ENCODE measurements around the gene STIL.
"Not testable (repeated sequence)": the region's sequence is repeated elsewhere in the genome, so short reads cannot be mapped to it uniquely, and the experiment has no call there.

STIL gene

DNA sequence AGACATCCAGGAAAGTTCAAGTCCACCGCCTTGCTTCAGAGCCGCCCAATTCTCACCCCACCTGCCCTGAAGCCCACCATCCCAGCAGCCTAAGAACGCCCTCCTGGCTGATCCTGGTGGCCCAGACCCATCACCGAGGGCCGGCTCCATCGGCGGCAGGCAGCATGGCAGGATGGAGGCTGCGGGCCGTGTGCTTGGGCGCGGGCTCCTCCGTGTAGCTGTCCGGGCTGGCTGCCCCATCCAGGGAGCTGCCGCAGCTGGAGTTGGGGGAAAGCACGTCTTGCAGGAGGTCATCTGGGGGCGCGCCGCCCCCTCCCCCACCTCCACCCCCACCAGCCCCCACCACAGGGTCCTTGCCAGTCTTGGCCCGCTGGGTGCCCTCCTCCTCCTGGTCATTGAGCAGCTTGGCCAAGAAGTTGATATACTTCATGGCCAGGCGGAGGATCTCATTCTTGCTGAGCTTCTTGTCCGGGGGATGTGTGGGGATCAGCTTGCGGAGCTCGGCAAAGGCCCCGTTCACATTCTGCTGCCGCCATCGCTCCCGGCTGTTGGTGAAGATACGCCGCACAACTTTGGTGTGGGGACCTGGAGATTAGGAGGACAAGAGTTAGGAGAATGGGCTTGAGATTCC is 94.2 kb downstream of the STIL start:
- no peak for DNase-seq (ENCODE audit: low spot score)

DNA sequence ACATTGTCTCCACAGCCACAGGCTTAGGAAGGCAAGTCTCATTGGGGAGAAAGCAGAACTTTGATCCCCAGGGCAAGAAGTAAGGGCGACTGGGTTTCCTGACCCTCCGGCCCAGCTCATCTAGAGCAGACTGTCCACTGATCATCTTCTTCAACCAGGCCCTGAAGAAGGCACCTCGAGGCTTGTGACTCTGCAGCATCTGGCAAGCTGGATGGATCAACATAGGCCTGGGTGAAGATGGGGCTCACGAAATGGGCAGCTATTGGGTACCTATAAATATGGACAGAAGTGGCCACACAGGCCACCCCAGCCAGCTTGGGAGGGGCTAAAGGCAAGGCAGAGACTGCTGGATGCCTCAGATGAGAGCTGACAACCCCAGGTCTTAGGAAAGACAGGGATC is 94.9 kb downstream of the STIL start:
- no peak for DNase-seq (ENCODE audit: low spot score)

DNA sequence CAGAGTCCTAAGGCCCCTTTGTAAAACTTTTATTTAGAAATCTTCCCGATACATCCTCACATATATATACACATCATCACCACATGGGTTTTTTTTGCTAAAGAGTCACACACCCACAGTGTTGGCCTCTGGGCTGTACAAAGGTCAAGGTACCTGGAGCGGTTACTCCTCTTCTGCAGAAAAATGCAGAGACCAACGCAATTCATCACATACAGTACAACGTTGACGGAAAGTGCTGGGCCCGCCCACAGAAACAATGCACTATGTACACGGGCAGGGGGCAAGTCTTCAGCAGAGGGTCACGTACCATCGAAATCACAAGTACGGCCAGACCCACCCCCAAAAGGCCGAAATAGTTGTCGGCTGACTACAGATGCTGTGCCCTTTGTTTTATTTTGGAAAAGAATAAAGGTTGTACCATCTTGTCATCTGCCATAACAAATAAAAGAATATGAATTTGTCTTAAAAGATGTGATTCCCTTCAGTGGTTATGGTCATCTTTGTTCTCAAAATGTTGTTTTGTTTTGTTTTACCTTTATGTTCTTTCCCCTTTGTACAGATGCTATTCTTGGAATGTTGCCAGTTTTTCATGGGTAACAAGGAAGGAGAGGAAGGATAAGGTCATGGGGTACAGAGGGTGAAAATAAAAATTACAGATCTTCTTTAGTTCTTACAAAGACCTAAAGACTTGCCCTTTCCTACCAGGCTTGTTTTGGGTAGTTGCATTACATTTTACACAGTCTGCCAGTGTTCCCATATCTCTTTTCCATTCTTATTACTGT is 97.5 kb downstream of the STIL start:
- peak; percentile 53 for DNase-seq (ENCODE audit: low spot score)

DNA sequence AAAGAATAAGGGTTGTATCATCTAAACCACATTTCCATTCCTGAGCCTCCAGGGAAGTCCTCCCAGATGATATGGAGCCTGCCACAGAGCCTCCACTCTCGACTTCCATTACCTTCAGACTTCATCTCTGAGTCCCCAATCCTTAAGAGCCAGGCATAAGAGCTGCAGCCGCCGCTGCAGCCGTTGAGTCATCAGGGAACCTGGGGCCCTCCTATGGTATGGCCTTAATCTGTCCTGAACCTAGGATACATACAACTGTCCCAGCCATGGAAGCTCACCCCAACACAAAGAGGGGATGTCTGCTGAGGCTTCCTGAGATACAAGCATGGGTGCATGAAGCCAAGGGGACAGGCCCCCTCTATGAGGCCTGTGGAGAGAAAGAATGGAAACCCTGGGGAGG is 98.2 kb downstream of the STIL start:
- DNase-seq (ENCODE audit: low spot score): peak; percentile 48

DNA sequence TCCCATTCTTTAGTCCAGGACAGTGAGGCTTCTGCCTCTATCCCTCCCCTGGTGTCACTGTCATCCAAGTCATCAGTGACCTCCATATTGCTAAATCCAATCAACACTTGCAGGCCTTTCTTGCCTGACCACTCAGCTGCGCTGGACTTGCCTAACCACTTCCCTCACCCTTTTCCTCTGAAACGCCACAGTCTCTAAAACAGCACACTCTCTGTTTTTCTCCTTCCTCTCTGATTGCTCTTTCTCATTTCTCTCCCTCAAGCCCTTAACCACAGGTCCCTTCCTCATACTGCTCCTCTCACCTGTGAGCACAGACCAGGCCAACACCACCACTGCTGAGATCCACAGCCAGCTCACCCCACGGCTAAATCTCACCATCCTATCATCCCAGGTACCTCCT is 99.4 kb downstream of the STIL start:
- DNase-seq (ENCODE audit: low spot score): peak; percentile 51

DNA sequence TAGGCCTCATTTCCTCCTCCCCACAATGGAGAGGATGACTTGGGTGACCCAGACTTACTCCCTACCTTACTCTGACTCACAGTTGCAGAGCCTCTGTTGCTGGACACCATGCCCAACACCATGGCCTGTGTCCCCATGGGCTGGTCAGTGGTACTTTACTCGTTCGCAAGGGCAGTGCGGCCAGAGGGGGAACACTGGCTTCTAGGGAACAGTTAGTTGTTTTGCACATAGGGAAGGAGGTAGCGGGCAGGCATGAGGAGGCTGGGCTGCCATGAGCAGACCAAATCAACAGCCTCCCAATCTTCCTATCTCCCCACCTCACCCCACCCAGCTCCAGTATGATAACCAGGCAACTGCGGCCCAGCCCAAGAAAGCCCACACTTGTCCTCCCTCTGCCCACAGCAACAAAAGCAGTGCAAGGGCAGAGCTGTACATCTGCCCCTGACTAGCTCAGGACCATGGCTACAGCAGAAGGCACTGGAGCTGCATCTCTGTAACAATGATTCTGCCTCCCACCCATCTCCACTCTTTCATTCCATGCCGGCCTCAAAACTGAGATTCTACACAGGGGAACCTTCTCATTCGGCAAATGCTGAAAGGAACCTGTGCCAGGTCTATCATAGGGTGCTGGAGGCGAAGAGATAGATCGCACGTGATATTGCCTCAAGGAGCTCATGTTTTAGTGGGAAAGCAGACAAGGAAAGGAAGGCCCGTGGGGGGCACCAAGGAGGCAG is 100.5 kb downstream of the STIL start:
- DNase-seq (ENCODE audit: low spot score): peak; percentile 74

DNA sequence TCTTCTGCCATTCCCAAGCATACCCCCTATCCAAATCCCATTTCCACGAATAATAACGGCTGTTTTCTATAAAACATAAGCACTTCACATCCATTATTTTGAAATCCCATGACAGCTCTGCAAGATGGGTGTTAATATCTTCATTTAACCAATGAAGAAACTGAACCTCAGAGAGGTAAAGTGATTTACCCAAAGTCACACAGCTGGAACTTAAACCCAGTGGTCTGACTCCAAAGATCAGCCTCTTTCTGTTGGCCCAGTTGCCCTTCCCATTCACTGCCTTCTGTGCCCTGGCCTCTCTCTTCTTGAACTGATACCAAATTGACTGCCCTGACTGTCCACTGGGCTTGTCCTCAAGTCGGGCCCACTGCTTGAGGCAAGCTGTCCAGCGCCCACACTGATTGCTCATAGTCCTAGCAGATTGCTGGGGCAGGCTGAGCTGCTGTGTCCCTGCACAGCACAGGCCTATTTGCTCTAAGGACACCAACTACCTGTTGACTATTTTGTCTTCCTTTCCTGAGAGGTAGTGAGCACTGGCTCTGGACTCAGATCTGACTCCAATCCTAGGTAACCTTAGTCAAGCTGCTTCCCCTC is 101.2 kb downstream of the STIL start:
- no peak for DNase-seq (ENCODE audit: low spot score)

DNA sequence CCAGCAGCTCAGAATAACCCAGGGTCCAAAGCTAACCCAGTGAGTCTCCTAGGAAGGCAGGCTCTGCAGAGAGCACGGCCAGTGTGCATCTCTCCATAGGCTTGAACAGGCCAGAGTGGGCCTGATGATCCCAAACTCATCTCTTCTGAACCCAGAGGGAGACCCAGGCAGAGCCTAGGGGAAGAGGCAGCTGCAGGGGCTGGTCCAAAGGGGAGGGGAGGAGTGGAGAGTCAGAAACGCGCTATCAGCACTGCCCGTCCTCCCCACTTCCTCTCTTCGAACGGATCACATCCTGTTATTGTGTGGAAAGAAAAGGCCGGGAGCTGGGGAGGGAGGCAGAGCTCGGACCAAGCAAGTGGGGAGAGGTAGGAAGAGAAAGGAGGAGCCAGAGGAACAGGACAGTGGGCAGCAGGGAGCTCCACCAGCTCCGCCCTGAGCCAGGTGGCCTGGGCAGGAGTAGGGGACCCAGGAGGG is 102.1 kb downstream of the STIL start:
- DNase-seq (ENCODE audit: low spot score): no peak

DNA sequence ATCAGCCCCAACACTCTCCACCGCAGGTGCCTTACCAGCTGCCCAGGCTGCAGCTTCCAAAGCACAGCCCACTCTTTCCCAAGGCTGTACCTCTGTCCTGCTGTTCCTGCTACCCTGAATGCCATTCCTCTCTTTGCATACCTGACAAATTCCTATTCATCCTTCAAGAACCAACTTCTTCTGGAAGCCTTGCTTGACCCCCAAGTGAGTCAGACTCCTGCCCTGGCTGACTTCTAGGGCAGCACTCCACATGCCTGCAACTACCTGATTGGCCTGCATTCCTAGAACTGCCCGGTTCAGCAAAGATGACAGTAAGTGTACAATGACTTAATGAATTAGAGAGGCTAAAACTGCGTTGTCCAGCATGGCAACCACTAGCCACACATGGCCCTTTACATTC is 103.3 kb downstream of the STIL start:
- no peak for DNase-seq (ENCODE audit: low spot score)

DNA sequence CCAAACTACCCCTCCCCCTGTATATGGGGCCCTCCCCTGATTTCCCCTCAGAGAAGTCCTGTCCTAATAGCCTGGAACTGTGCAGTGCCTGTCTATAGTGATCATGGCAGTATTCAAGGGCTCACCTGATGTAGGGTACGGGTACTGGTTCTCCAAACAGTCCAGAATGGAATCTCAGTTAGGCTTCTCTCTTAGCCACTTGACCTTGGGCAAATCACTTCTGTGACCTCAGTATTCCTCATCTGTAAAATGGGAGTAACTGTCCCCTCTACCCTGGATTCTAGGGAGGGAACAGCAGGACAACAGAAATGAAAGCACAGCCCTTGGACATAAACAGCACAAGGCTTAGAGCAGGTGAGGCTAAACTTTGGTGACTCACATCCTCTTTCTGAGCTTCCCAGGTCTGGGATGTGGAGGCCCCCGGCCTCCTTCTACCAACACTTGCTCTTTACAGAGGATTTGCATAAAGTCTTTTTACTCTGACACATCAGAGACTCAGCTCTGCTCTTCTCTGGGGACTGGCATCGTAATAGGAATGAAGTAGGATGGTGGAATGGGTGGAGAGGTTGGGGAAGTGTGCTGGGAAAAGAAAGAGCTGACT is 104.1 kb downstream of the STIL start:
- DNase-seq (ENCODE audit: low spot score): no peak

DNA sequence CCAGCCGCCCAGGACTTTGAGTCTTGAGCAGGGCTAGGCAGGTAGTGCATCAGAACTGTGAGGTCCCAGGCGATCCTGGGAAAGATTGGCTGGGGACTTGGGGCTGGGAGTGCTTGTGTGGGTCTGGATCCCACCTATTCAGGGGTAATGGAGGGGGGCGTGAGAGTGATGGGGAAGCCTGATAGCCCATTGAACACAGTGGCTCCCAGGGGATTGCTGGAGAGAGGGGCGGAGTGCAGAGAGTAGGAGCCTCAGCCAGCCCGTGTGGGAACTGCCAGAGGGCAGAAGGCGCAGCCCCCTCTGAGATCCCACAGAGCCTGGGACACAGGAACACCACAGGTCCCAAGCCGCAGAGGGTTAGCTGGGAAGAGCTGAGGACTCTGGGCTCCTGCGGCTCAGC is 104.9 kb downstream of the STIL start:
- no peak for DNase-seq (ENCODE audit: low spot score)

DNA sequence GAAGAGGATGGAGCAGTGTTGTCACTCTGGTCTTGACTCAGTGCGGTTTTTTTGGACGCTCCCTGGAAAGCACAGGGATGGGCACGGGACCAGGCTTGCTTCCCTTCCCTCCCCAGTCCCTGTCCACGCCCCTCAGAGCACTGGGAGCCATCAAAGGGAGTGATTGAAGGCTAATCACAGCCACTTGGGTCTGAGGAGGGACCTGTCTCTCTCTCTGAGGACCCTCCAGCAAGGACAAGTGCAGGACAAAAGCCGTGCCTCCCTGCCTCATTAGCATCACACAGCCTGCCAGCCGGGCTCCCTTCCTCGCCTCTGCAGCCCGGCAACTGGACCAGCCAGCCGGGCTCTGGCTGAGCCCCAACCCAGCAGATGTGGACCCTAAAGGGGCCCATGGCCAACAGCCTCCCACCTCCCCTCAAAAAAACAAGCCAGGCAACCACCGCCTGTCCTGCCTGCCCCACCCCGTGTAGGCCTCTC is 105.5 kb downstream of the STIL start:
- DNase-seq (ENCODE audit: low spot score): no peak

DNA sequence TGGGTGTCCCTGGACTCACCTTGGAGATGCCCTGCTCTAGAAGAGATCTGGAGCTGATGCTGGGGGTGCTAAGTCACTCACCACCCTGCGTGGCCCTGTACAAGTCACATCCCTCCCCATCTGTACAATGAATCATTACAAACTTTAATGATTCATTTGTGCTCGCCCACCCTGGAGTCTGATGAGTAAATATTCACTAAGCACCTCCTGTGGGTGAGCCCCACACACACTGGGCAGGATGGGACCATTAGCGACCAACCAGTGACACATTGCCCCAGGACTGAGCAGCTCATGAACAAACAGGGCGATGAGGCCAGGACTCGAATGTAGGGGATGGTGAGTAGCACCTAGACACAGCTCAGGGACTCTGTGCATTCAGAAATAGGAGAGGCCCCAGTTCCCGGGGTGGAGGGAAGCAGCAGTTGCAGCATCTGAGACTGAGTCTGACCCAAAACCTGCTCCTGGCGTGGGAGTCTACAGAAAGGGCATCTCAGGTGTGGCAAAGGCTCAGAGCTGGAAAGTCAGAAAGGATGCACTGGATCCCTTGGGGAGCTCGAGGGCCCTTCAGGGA is 106.1 kb downstream of the STIL start:
- DNase-seq (ENCODE audit: low spot score): peak; percentile 34

DNA sequence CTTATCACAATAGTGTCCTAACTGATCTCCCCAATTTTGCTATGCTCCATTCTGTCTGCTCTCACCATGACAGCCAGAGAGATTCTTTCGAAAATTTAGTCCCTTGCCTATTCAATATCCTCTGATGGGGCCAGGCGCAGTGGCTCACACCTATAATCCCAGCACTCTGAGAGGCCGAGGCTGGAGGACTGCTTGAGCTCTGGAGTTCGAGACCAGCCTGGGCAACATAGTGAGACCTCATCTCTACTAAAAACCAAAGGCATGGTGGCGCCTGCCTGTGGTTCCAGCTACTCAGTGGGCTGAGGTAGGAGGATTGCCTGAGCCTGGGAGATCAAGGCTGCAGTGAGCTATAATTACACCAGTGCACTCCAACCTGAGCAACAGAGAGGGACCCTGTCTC is 108.0 kb downstream of the STIL start:
- no peak for DNase-seq (ENCODE audit: low spot score)

DNA sequence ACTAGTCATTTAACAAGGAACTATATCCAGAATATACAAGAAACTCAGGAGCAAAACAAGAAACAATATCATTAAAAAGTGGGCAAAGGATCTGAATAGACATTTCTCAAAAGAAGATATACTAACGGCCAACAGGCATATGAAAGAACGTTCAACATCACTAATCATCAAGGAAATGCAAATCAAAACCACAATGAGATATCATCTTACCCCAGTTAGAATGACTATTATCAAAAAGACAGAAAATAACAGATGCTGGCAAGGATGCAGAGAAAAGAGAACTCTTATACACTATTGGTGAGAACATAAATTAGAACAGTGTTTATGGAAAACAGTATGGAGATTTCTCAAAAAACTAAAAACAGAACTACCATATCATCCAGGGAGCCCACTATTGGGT is 110.4 kb downstream of the STIL start:
- not testable (repeated sequence) for DNase-seq (ENCODE audit: low spot score)

DNA sequence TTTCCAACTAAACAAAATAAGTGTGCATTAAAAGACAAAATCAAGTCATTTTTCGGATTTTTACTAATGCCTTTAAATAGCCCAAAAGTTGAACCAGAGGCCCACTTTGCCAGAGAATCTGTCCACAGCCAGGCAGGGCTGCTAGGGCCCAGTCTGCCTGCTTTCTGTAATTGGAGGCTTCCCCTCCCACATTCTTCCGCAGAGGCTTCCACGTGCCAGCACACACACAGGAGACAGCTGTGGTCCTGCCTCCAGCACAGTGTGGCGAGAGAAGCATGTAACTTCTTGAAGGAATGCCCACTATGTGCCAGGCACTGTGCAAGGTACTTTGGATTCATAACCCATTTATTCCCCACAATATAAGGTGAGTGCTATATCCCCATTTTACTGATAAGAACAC is 112.8 kb downstream of the STIL start:
- no peak for DNase-seq (ENCODE audit: low spot score)

Data from hematopoietic multipotent progenitor cell treated with erythropoietin and hydrocortisone succinate and interleukin-3 and kit ligand, for 17 days (in vitro differentiated cells).